SKM-1 (cell line): ENCODE data around the gene KCND3.

ENCODE experiments used
- DNase-seq: peaks from one replicate; lab custom pipeline; 2025; ENCODE audit not compliant: unreplicated experiment; lab: John Stamatoyannopoulos, UW

Gene KCND3

DNA sequence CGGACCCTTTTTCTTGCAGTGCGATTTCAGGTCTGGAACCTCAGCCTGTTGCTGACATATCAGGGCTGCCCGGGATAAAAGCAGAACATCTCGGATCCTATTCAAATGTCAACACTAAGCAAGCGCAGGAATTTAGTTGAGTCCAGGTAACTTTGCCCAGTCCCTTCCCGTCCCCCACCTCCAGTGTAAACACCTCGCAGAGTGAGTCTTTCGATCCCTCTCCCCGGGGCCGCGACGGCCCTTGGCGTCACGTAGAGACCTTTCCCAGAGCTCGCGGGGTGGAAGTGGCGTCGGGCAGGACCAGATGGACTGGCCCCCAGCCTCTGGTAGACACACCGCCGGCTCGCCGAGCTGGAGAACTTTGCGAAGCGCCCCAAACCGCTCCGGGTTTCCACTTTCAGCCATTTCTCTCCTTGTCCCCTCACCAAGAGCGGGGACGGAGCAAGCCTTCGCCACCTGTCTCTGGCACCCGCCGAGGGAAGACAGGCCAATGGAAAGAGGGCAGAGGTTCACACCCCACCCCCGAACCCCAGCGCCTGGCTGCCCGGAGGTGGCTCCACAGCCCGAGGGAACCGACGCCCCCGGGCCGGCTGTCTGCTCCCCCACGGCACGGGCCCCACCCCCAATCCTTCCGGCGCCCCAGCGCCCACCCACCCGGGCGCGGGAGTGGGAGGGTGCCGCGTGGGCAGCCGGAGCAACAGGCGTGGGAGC is 570 bp downstream of the KCND3 start:
- no peak for DNase-seq

DNA sequence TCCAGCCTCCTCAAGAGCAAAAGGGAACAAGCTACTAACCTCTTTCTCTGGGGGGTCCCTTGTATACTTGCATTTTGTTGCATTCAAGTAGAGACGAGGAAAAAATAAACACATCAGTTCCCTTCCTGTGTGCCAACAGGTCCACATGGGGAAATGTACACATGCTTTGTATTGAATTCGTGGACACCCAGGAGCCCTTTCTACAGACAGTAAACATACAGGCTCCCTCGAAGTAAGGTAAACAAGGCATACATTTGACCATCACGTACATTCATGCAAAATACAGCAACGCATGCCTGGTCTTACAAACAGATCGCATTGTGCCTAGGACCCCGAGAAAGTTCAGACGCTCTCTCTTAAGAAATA is 1.1 kb downstream of the KCND3 start:
- DNase-seq: no peak

DNA sequence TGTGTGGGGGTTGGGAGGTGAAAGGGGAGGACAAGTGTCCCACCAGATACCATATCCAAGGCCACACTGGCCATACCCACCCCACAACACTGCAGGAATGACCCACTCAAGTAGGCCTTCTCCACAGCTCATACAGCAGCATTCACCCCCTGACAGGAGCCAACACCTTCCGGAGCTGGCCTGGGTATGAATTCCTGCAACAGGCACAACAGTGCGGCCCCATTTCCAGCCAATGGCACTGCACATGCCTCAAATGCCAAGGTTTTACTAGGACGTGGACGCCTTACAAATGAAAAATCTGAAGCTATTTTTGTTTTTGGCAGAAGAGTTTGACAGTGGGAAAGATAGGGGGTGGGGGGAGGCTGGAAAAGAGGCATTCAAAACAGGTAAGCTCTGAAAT is 2.0 kb downstream of the KCND3 start:
- no peak for DNase-seq

- DNase-seq: no peak
Measured at GRCh38 chr1:111983500-111983899, 6.0 kb downstream of the KCND3 start.

GRCh38 chr1:111982428-111982827 is 7.0 kb downstream of the KCND3 start:
- no peak for DNase-seq

DNA sequence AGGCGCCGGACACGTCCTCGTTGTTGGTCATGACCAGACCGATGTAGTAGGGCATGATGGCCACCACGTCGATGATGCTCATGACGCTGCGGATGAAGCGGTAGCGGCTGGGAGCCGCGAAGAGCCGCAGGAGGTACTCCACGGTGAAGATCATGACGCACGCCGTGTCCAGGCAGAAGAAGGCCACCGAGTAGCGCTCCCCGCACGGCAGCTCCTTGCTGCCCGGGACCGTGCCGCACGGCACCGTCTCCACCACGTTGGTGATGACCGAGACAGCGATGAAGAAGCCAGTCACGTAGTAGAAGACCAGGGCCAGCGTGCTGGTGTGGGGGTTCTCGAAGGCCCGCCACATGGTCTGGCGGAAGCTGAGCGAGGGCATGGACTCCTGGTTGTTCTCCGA is 7.6 kb downstream of the KCND3 start:
- DNase-seq: no peak

- DNase-seq: no peak
Measured at GRCh38 chr1:111981090-111981489, 8.4 kb downstream of the KCND3 start.

DNA sequence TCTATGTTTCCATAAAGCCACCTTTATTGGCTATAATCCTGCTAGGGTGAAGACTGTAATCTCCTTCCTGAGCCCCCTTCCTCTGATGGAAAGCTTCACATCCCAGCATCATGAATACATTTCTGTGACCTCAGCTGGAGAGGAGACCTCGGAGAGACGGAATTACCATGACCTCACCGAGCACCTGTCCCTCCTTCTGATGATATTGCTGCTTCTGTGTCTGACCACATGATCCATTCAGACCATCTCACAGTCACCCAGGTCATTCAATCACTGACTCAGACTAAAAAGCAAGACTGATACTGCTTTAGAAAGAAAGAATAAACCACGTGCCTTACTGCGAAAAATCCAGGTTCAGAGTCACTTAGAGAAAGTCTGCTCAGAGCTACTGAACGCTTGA is 8.8 kb downstream of the KCND3 start:
- no peak for DNase-seq

DNA sequence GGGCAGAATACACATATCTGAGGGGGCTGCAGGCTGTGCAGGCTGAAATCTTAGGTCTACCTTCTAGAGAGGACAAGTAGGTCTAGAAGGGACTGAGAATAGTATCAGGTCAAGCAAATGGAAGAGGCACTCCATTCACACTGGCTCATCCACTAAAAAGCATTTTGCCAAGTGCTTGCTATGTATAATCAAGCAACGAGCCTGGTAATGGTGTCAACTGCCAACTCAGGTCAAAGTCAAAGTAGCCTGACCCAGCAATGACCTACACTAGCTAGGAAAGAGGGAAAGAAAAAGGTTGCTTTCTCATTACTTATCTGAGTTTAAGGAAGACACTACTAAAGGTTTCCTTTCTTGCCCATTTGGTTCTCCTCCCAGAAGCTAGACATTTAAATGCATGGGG is 10.8 kb downstream of the KCND3 start:
- no peak for DNase-seq

DNA sequence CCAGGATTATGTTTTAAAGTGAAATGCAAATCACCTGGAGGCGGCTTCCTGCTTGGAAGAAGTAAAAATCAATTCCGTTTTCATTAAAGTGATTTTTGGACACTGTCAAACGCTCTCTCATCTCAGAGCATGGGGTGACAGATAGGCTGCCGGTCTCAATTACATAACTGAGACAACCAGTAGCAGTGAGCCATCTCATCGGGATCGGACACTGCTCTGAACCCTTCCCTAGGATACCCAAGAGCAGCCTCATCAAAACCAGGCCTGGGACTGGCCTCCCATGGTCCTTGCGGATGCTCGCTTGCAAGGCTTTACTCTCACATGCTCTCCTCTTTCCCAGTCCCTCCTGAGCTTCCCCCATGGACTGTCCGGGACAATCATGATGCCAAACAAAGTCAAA is 12.1 kb downstream of the KCND3 start:
- no peak for DNase-seq

DNA sequence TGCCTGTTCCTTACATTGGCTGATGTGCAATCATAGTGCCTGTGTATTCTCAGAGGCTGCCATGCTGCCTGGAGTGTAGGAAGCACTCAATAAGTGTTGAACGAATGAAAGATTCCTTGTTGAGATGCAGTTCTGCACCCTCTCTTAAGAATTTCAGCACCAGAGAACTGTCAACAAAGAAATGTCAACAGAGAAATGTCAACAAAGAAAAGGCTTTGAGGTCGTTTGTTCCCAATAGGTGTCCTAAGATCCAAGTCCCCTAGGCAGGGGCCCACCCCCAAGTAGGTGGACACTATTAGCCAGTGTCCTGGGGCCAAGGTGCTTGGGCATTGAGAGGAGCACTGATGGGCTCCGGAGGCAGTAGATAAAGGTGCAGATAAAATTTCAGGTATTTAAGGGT is 12.6 kb downstream of the KCND3 start:
- DNase-seq: no peak

DNA sequence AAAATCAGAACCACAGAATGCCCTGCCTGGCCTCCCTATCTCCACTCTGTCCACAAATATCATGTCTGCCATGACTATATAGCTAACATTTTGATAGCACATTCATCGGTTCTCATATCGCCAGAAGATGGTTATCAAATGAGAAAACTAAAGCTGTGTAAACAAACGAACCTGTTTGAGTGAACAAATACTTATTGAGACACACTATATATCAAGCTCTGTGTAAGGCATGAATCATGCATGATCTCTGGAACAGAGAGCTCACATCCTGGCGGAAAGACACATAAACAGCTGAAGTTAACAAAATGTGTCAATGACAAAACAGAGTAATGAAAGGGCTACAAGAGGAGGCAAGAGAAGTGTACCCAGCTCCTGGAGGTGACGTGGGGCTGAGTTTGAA is 13.1 kb downstream of the KCND3 start:
- DNase-seq: no peak

GRCh38 chr1:111973150-111973790 is 16.2 kb downstream of the KCND3 start:
- no peak for DNase-seq

DNA sequence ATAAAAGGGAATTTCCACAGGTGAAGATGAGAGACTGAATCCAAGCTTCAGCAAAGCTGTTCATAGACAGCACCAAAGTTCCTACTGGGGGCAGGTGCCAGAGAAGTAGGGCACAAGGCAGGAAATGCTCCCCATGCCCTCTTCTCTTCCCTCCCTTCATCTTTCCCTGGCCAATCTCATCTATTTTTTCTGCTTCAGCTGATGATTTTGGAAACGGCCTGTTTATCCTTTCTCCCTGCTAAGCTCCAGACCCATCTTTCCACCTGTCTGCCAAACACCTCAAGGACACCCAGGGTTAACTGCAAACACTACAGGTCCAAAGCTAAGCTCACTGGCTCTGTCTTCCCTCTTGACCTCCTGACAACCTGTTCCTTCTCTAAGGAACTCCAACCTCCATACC is 18.1 kb downstream of the KCND3 start:
- DNase-seq: no peak

DNA sequence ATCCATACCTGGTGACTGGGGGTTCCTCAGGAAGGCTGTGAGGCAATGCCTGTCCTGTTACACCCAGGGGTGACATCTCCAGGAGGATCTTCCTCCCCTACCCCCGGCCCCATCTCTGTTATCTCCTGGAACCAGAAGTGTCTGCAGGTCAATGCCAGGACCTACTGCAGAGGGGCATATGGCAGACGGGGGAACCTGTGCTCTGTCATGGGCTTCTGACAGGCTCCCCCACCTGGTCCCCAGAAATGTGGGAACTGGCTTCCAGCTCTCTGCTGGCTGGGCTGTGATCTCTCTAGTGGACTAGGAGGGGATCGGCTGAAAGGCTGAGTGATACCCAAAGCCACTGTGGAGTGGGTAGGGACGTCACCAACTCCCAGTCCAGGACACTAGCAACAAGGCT is 21.0 kb downstream of the KCND3 start:
- no peak for DNase-seq

DNA sequence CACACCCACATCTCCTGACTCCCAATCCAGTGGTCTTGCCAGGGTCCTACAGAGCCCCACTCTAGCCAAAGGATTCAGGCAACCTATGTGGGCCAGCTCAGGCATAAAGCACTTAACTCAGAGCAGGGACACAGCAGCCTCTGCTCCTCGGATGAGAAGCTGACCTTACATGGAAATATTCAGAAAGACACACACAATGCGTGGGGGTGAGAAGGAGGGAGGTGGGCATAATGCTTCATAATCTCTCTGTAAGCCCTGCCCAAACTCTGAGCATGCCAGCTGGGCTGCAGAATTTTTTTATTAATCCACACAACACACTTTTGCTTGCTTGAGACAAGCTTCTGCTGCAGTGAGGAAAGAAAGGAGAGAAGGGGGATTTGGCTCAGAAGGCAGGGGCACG is 21.6 kb downstream of the KCND3 start:
- DNase-seq: no peak

DNA sequence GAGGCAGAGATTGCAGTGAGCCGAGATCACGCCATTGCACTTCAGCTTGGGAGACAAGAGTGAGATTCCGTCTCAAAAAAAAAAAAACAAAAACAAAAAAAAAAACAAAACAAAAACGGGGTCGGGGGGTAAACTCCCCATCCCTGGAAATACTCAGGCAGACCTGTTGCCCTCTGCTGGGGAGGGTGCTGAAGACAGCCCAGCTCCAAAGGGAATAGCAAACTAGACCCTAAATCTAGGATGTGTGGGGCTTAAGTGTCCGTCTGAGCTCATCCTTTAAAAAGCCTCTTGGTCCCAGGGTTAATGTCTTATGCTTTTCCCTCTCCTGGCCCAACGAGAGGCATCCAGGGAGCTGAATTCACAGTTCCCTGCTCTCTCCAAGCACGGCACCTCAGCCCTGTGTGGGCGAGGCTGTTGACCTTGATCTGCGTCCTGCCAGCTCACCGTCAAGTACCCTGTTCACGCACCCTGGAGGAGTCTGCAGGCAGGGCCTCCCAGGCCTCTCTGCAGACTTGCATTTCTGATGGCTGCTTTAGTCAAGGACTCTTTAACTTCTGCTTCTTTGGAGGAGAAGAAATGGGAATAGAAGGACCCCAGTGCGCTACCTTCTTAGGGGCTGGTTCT is 22.3 kb downstream of the KCND3 start:
- DNase-seq: no peak

DNA sequence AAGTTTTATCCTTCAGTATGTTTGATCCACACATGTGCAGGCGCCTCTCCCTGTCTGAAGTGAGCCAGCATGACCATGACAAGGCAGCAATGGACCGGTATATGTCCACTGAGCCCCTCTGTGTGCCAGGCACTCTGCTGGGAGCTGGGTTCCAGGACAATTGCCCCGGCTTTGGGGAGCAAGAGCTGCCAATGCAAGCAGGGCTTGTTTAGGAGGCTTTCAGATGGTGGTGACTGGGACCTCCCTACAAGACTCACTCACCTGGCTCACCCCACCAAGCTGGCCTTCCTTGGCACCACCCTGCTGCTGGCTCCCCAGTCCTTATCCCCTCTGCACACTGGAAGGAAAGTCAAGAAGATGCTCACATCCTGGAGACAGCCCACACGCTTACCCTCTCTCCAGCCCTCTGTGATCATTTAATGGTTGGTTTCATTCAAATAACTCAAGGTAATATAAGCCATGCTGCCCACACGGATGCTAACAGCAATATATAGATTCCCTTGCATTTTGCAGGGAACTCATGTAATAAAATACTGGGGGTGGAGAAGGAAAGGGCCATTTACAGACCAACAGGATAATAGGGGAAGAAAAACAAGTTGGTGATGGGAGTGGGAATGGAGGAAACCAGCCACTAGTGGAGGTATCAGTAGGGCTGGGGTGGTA is 23.6 kb downstream of the KCND3 start:
- DNase-seq: no peak

- no peak for DNase-seq
Measured at GRCh38 chr1:111963985-111964738, 25.3 kb downstream of the KCND3 start.

GRCh38 chr1:111961773-111962565 is 27.5 kb downstream of the KCND3 start:
- no peak for DNase-seq

GRCh38 chr1:111961016-111961415 is 28.5 kb downstream of the KCND3 start:
- DNase-seq: no peak
